RPMI8226 (cell line): ENCODE measurements around the gene FNTB.

Source experiments
- DNase-seq: peaks from one replicate; pipeline ENCODE4 v3.0.0-alpha.2; 2015

FNTB gene

GRCh38 chr14:64983439-64984310 is 3.0 kb upstream of the FNTB start:
- peak; percentile 42 for DNase-seq

- DNase-seq = no peak
Observed at GRCh38 chr14:64987438-64987767, 708 bp downstream of the FNTB start.

- no peak for DNase-seq
Observed at GRCh38 chr14:64990296-64990695, 3.6 kb downstream of the FNTB start.

- DNase-seq = no peak
Observed at GRCh38 chr14:64990939-64991338, 4.2 kb downstream of the FNTB start.

GRCh38 chr14:64992328-64992885 is 5.7 kb downstream of the FNTB start:
- no peak for DNase-seq

- DNase-seq = no peak
Observed at GRCh38 chr14:64993266-64993930, 6.7 kb downstream of the FNTB start.

GRCh38 chr14:64994540-64994939 is 7.8 kb downstream of the FNTB start:
- DNase-seq = no peak

DNA sequence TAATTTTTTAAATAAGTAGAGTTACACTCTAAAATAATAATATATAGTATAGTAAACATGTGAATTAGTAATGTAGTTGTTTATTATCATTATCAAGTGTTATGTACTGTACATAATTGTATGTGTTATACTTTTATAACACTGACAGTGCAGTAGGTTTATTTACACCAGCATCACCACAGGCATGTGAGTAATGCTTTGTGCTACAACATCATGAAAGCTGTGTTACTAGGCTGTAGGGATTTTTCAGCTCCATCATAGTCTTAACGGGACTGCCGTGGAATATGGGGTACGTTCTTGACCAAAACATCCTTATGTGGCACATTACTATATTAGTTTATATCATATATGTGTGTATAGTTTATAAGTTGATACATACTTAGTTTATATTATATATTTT is 8.6 kb downstream of the FNTB start:
- DNase-seq = no peak

DNA sequence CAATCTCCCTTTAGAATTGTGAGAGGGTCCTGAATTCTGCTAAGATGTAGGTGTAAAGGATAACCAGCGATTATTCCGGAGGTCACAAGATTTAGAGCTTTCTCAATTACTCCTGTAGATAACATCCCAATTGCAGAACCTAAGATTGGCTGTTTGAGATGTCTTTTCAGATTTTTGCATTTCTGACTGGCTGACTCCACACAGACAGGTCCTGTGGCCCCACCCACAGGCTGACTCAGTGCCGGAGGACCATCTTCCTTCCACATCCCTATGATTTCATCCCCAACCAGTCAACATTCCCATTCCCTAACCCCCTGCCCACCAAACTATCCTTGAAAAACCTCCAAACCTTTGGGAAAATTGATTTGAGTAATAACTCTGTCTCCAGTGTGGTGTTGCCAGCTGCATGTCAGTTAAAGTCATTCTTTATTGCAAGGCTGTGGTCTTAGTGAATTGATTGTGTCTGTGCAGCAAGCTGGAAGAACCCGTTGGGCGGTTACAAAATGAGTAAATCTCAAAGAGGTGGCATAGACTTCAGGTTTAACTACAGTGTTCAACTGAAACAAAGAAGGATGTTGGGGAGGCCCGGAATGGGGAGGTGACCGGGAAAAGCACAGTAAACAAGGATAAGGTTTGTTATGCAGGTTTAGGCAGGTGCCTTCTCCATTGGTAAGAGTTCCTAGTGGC is 10.6 kb downstream of the FNTB start:
- DNase-seq = no peak

GRCh38 chr14:64998455-64998931 is 11.8 kb downstream of the FNTB start:
- no peak for DNase-seq

GRCh38 chr14:65000898-65001591 is 14.3 kb downstream of the FNTB start:
- no peak for DNase-seq

DNA sequence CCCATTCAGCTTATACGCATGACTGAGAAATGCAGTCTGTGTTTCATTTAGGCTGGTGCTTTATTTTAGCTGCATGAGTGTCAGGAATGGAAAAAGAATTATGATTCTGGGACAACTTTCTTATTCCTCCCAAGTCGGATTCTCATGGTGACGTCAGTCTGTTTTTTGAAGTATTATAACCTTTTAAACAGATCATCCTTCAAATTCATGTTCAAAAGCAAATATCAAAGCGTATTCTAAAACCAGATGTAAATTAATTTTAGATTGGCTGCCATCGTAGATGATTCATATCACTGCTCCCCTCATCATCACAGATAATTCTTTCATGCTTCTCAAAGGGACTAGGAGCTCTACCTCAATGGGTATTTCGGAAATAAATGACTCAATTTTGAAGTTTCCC is 15.0 kb downstream of the FNTB start:
- DNase-seq = no peak

GRCh38 chr14:65002586-65003210 is 16.0 kb downstream of the FNTB start:
- DNase-seq = no peak

DNA sequence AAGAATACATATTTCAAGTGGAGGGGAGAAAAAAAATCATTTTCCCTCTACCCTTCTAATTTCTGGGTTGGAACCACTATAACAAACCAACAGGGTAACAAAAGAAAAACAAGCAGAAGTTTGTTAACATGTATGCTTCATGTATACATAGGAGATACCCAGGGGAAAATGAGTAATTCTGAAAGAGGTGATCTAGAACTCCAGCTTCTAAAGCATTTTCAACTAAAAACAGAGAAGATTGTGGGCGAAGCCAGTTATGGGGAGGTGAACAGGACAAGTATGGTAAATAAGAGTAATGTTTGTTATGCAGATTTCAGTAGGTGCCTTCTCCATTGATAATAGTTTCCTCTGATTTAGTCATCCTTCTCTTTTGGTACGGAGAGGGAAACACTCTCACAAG is 16.7 kb downstream of the FNTB start:
- no peak for DNase-seq

GRCh38 chr14:65006261-65006721 is 19.6 kb downstream of the FNTB start:
- DNase-seq = no peak

GRCh38 chr14:65007202-65007601 is 20.5 kb downstream of the FNTB start:
- DNase-seq = no peak

- DNase-seq = no peak
Observed at GRCh38 chr14:65010211-65010931, 23.7 kb downstream of the FNTB start.

GRCh38 chr14:65011538-65011937 is 24.8 kb downstream of the FNTB start:
- DNase-seq = no peak

GRCh38 chr14:65012353-65012752 is 25.7 kb downstream of the FNTB start:
- DNase-seq = no peak

GRCh38 chr14:65015391-65015790 is 28.7 kb downstream of the FNTB start:
- DNase-seq = no peak

GRCh38 chr14:65016471-65016870 is 29.8 kb downstream of the FNTB start:
- DNase-seq = no peak
